DND-41 (cell line): Measurements from ENCODE around the gene MPND.

Source experiments
- ATAC-seq: fragments of 200-7000 bp; cut with Tn5 transposase; 3 replicates; pipeline ENCODE4 v1.9.1; 2021; ENCODE audit warnings: low read depth; ENCODE audit not compliant: insufficient read depth
- DNase-seq: peaks from one replicate; pipeline ENCODE4 v3.0.0-alpha.2; 2020
- H2AFZ ChIP-seq: 2 replicates; pipeline ENCODE4 v1.6.0; 2012; ENCODE audit warnings: low read depth, low read length
- H3K27ac ChIP-seq: 2 replicates; pipeline ENCODE4 v1.5.1; 2012; ENCODE audit warnings: low read length, inconsistent platforms
- H3K27me3 ChIP-seq: fragments of 200-600 bp; sonication (generic); 2 replicates; pipeline ENCODE4 v1.6.0; 2012; ENCODE audit warnings: low read length, mild to moderate bottlenecking, inconsistent platforms; ENCODE audit not compliant: insufficient read depth, poor library complexity
- H3K36me3 ChIP-seq: 2 replicates; pipeline ENCODE4 v1.5.1; 2012; ENCODE audit warnings: low read length, inconsistent platforms; ENCODE audit not compliant: insufficient read depth
- H3K4me1 ChIP-seq: 2 replicates; pipeline ENCODE4 v1.5.1; 2012; ENCODE audit warnings: mild to moderate bottlenecking, low read length; ENCODE audit not compliant: insufficient read depth
- H3K4me2 ChIP-seq: 2 replicates; pipeline ENCODE4 v1.6.0; 2012; ENCODE audit warnings: mild to moderate bottlenecking, moderate library complexity, low read length, inconsistent platforms; ENCODE audit not compliant: insufficient read depth
- H3K4me3 ChIP-seq, 2 experiments: fragments of 200-600 bp in 1 of 2; shearing (Covaris generic) in 1 of 2; 2 replicates each; pipeline ENCODE4 v1.5.1; 2012 to 2016; ENCODE audit warnings: inconsistent platforms in 2 of 2, low read length in 2 of 2, mild to moderate bottlenecking in 2 of 2, low read depth in 1 of 2, moderate library complexity in 1 of 2
- H3K79me2 ChIP-seq: 2 replicates; pipeline ENCODE4 v1.6.0; 2012; ENCODE audit warnings: low read length, inconsistent platforms; ENCODE audit not compliant: insufficient read depth
- H3K9ac ChIP-seq: 2 replicates; pipeline ENCODE4 v1.6.0; 2012; ENCODE audit warnings: low read depth, mild to moderate bottlenecking, inconsistent platforms, low read length, moderate library complexity
- H3K9me3 ChIP-seq: 2 replicates; pipeline ENCODE4 v1.5.1; 2012; ENCODE audit warnings: low read length, moderate library complexity, mild to moderate bottlenecking, inconsistent platforms; ENCODE audit not compliant: insufficient read depth, severe bottlenecking
- H4K20me1 ChIP-seq: 2 replicates; pipeline ENCODE4 v1.6.0; 2012; ENCODE audit warnings: low read length; ENCODE audit not compliant: insufficient read depth
- EZH2 ChIP-seq: IDR thresholded peaks from 3 replicates; pipeline ENCODE4 v1.6.1; 2012; ENCODE audit warnings: borderline replicate concordance, low read depth, mild to moderate bottlenecking, moderate library complexity, low read length, inconsistent platforms; ENCODE audit not compliant: severe bottlenecking
- TF ChIP-seq, protein P1 (sequence below): IDR thresholded peaks from 2 replicates; pipeline ENCODE4 v1.5.1; 2012; ENCODE audit warnings: borderline replicate concordance, low read length, moderate library complexity, mild to moderate bottlenecking; ENCODE audit not compliant: poor library complexity, severe bottlenecking; ENCODE audit errors: extremely low read depth

MPND gene

DNA sequence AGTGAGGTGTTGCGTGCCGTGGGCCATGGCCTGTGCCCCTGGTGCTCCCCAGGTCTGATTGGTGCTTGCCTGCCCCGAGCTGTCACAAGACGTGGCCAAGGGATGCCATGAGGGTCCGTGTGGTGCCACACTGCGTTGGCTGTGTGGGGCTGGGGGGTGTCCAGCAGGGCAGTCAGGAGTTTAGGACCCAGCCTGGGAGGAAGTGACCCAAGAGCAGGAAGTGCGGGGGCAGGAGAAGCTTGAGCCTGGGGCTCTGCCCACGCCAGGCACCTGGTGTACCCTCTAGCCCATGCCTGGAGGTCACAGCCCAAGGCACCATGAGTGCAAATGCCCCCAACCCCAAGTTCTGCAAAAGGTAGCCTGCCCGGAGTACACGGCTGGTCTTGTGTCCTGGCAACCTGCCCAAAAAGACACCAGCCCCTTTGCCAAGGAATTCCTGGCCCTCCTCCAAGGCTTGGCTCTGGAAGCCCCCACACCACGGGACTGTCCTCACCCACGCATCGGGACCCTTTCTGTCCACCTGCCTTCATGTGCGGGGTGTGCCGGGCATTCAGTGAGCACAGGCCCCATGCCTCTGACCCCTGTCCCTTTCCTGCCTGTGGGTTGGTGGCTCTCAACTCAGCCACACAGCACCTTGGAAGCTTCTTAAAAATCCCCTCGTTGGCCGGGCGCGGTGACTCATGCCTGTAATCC lies 24.9 kb downstream of the MPND start:
- no peak for ATAC-seq

DNA sequence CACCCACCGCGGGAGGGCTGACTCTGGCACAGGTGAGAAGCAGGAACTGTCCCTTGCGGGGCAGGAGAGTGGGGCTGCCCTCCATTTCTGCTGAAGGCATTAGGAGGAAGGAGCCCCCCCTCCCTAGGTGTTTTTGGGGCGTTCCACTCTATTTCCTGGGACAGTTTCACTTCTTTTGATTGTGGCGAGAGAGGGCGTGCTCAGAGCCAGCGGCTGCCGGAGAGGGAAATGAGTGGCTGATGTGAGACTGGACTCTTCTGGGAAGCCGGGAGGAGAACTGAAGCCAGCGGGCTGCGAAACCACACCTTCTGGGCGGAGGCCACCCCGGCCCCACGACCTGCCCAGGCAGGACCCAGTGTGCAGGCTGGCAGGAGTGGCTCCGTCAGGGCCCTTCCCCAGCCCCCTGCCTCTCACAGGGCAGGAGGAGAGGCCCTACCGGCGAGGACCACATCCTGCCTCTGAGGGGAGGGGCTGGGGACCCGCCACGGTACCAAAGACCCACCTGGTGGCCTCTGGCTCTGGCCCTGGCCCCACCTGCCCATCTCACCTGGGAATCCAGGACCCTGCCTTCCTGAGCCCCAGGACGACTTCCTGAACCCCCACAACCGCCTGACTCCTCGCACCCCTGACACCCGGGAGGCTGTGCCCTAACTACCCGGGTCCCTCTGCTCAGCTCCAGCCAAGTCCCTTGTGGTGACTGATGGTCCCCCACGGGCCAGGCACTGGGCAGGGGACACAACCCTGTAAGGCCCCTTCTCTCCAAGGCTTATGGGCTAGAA lies 25.9 kb downstream of the MPND start:
- H3K27ac ChIP-seq, result peak overlapping the region; percentile 36; the same call in 1 of the 2 replicates
- DNase-seq, result peak; percentile 44

More for the DNA sequence above, 24.9 kb downstream of the MPND start:
- H3K27me3 ChIP-seq, result no peaks in the 10 kb centered on the region
- TF ChIP-seq EZH2, result no peak
- TF ChIP-seq, protein P1, sequence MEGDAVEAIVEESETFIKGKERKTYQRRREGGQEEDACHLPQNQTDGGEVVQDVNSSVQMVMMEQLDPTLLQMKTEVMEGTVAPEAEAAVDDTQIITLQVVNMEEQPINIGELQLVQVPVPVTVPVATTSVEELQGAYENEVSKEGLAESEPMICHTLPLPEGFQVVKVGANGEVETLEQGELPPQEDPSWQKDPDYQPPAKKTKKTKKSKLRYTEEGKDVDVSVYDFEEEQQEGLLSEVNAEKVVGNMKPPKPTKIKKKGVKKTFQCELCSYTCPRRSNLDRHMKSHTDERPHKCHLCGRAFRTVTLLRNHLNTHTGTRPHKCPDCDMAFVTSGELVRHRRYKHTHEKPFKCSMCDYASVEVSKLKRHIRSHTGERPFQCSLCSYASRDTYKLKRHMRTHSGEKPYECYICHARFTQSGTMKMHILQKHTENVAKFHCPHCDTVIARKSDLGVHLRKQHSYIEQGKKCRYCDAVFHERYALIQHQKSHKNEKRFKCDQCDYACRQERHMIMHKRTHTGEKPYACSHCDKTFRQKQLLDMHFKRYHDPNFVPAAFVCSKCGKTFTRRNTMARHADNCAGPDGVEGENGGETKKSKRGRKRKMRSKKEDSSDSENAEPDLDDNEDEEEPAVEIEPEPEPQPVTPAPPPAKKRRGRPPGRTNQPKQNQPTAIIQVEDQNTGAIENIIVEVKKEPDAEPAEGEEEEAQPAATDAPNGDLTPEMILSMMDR, result no peak
- no peak overlapping the region for H2AFZ ChIP-seq
- no peak overlapping the region for H3K4me2 ChIP-seq
- peaks cover 54% of the 10 kb centered on the region for H3K79me2 ChIP-seq
- H3K4me1 ChIP-seq, result no peaks in the 10 kb centered on the region; the same call in 1 of the 2 replicates
- DNase-seq, result no peak
- no peak overlapping the region for H3K4me3 ChIP-seq
- peaks cover 72% of the 10 kb centered on the region for H4K20me1 ChIP-seq
- H3K36me3 ChIP-seq, result peaks cover 50% of the 10 kb centered on the region
- no peak overlapping the region for H3K9ac ChIP-seq
- no peaks in the 10 kb centered on the region for H3K9me3 ChIP-seq
- H3K27ac ChIP-seq, result 0 out of 2 replicates have a peak overlapping the region, but pooled peaks have one; percentile 8

GRCh38 chr19:4369888-4370260 lies 26.5 kb downstream of the MPND start:
- H3K9me3 ChIP-seq, result no peaks in the 10 kb centered on the region
- no peak overlapping the region for H2AFZ ChIP-seq
- ATAC-seq (peak; percentile 58), DNase-seq (peak; percentile 51)
- H3K4me1 ChIP-seq, result no peaks in the 10 kb centered on the region; the same call in 1 of the 2 replicates
- H4K20me1 ChIP-seq, result peaks cover 88% of the 10 kb centered on the region
- H3K4me2 ChIP-seq, result no peak overlapping the region
- no peak overlapping the region for H3K27ac ChIP-seq
- no peak overlapping the region for H3K9ac ChIP-seq
- no peak for TF ChIP-seq EZH2
- TF ChIP-seq, protein P1, result peak; percentile 36
- no peaks in the 10 kb centered on the region for H3K27me3 ChIP-seq
- no peak overlapping the region for H3K4me3 ChIP-seq
- peaks cover 37% of the 10 kb centered on the region for H3K36me3 ChIP-seq
- peaks cover 70% of the 10 kb centered on the region for H3K79me2 ChIP-seq

More for the DNA sequence above, 25.9 kb downstream of the MPND start:
- H3K79me2 ChIP-seq, result peaks cover 64% of the 10 kb centered on the region
- no peak overlapping the region for H3K9ac ChIP-seq
- H3K4me1 ChIP-seq, result no peaks in the 10 kb centered on the region; the same call in 1 of the 2 replicates
- no peak overlapping the region for H3K4me3 ChIP-seq
- no peaks in the 10 kb centered on the region for H3K27me3 ChIP-seq
- H3K9me3 ChIP-seq, result no peaks in the 10 kb centered on the region
- no peak overlapping the region for H3K4me2 ChIP-seq
- ATAC-seq, result peak; percentile 66
- H3K36me3 ChIP-seq, result peaks cover 40% of the 10 kb centered on the region
- no peak for TF ChIP-seq EZH2
- TF ChIP-seq, protein P1, result no peak
- no peak overlapping the region for H2AFZ ChIP-seq
- peaks cover 82% of the 10 kb centered on the region for H4K20me1 ChIP-seq
